ENCODE data around the gene KIF7.

DNA sequence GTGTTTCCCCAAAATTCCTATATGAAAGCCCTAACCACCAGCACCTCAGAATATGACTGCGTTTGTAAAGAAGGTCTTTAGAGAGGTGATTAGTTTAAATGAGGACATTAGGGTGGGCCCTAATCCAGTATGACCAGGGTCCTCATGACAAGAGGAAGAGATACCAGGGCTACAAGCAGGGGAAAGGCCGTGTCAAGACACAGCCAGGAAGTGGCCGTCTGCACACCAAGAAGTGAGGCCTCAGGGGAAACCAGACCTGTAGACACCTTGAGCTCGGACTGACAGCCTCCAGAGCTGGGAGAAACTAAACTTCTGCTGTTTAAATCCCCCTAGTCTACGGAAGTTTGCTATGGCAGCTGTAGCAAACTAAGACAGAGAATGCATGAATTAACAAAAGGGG, 14.2 kb downstream of the KIF7 start:
- TF ChIP-seq POLR2A (IDR thresholded peaks at IDR 0.05), result no peak
- TF ChIP-seq, protein P1, sequence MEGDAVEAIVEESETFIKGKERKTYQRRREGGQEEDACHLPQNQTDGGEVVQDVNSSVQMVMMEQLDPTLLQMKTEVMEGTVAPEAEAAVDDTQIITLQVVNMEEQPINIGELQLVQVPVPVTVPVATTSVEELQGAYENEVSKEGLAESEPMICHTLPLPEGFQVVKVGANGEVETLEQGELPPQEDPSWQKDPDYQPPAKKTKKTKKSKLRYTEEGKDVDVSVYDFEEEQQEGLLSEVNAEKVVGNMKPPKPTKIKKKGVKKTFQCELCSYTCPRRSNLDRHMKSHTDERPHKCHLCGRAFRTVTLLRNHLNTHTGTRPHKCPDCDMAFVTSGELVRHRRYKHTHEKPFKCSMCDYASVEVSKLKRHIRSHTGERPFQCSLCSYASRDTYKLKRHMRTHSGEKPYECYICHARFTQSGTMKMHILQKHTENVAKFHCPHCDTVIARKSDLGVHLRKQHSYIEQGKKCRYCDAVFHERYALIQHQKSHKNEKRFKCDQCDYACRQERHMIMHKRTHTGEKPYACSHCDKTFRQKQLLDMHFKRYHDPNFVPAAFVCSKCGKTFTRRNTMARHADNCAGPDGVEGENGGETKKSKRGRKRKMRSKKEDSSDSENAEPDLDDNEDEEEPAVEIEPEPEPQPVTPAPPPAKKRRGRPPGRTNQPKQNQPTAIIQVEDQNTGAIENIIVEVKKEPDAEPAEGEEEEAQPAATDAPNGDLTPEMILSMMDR (IDR thresholded peaks at IDR 0.05), result no peak
